Activated CD8-positive, alpha-beta T cell treated with anti-CD3 and anti-CD28 coated beads for 36 hours (primary cell): ENCODE results near the gene NTN5. TPM values are rescaled to one million over a fixed set of nuclear protein-coding genes. Genes with fewer than 3 reads are reported as not detected.

Experiments
- ATAC-seq: fragments of 200-7000 bp; cut with Tn5 transposase; one replicate; pipeline ENCODE4 v1.10.0; 2021; ENCODE audit warnings: mild to moderate bottlenecking, moderate library complexity
- CTCF ChIA-PET: fragments of 350-600 bp; sonication (Branson Sonifier 250); formaldehyde crosslinking; loops from one replicate; lab custom pipeline; 2021; ENCODE audit warnings: antibody characterized with exemption; lab: Charles Lee
- POLR2A ChIA-PET: fragments of 350-600 bp; sonication (Branson Sonifier 250); formaldehyde crosslinking; loops from one replicate; lab custom pipeline; 2021; ENCODE audit warnings: antibody characterized with exemption; lab: Charles Lee
- DNase-seq: peaks from one replicate; pipeline ENCODE4 v3.0.0-alpha.2; 2020
- H3K27ac Mint-ChIP-seq: one replicate; pipeline ENCODE4 v1.8.0; 2021; ENCODE audit warnings: mild to moderate bottlenecking, mixed read lengths
- H3K27me3 Mint-ChIP-seq: one replicate; pipeline ENCODE4 v1.8.0; 2021; ENCODE audit warnings: mixed read lengths
- H3K36me3 Mint-ChIP-seq: one replicate; pipeline ENCODE4 v1.8.0; 2021; ENCODE audit warnings: low read depth, mixed read lengths
- H3K4me1 Mint-ChIP-seq: one replicate; pipeline ENCODE4 v1.8.0; 2021; ENCODE audit warnings: low read depth, mixed read lengths
- H3K4me3 Mint-ChIP-seq: one replicate; pipeline ENCODE4 v1.8.0; 2021; ENCODE audit warnings: mild to moderate bottlenecking, moderate library complexity, mixed read lengths
- H3K9me3 Mint-ChIP-seq: one replicate; pipeline ENCODE4 v1.8.0; 2021; ENCODE audit warnings: mixed read lengths
- intact Hi-C: fragments of 100-400 bp; cut with micrococcal nuclease; formaldehyde crosslinking; loops from one replicate; pipeline ENCODE4 v1.10.0; 2022
- total RNA-seq, 2 experiments: library from RNA; stranded (reverse); gene quantifications; one replicate each; pipeline ENCODE4 v1.2.3, GENCODE V29; 2021
- TF ChIP-seq, protein P1 (sequence below): fragments of 200-600 bp; IDR thresholded peaks from one replicate; pipeline ENCODE4 v1.8.0; 2022; ENCODE audit warnings: antibody characterized with exemption, mild to moderate bottlenecking

NTN5 gene
- total RNA-seq, 2 experiments from 2014 or later, result 0.16 to 0.83 TPM

DNA sequence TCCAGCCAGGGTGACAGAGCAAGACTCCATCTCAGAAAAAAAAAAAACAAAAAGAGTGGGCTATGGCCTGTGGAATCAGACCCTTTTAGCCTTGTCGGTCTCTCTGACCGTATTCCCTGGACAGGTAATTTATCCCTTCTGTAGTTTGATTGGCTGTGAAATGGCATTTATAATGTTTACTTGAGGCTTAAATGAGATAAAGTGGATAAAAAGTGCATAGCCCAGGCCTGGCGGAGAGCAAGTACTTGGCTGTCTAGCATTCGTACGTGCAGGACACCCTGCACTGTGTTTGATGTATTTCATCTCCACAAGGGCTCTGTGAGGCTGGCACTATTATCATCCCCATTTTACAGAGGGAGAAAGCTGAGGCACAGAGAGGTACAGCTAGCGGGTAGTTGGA is 7.0 kb downstream of the NTN5 start:
- Mint-ChIP-seq H3K4me1 (peaks cover 5% of the 10 kb centered on the region), H3K27me3 (no peaks in the 10 kb centered on the region), H3K4me3 (no peak overlapping the region), H3K27ac (no peak overlapping the region), H3K36me3 (peaks cover 2% of the 10 kb centered on the region), H3K9me3 (peaks cover 4% of the 10 kb centered on the region)
- DNase-seq (no peak), ATAC-seq (no peak)
- CTCF ChIA-PET, result interaction anchor here (1.2 to 1.4 kb wide), 2 partner anchors 9 to 432 kb away, joined by 4 to 6 read pairs; no protein-coding TSS in a partner anchor
- TF ChIP-seq, protein P1, sequence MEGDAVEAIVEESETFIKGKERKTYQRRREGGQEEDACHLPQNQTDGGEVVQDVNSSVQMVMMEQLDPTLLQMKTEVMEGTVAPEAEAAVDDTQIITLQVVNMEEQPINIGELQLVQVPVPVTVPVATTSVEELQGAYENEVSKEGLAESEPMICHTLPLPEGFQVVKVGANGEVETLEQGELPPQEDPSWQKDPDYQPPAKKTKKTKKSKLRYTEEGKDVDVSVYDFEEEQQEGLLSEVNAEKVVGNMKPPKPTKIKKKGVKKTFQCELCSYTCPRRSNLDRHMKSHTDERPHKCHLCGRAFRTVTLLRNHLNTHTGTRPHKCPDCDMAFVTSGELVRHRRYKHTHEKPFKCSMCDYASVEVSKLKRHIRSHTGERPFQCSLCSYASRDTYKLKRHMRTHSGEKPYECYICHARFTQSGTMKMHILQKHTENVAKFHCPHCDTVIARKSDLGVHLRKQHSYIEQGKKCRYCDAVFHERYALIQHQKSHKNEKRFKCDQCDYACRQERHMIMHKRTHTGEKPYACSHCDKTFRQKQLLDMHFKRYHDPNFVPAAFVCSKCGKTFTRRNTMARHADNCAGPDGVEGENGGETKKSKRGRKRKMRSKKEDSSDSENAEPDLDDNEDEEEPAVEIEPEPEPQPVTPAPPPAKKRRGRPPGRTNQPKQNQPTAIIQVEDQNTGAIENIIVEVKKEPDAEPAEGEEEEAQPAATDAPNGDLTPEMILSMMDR, result no peak
- intact Hi-C loops, result no loop called here
- POLR2A ChIA-PET, result interaction anchor here (1.2 kb wide), 1 partner anchor 11 kb away, joined by 3 read pairs; no protein-coding TSS in a partner anchor

- ChIA-PET POLR2A (no interaction called here), CTCF (no interaction called here)
- intact Hi-C loops, result no loop called here
- no peak for DNase-seq
- ATAC-seq, result no peak
- Mint-ChIP-seq H3K36me3 (no peaks in the 10 kb centered on the region), H3K4me3 (no peak overlapping the region), H3K27ac (no peak overlapping the region), H3K9me3 (no peaks in the 10 kb centered on the region), H3K27me3 (no peaks in the 10 kb centered on the region), H3K4me1 (peaks cover 7% of the 10 kb centered on the region)
- TF ChIP-seq, protein P1, result no peak
These were observed 8.3 kb downstream of the NTN5 start for GRCh38 chr19:48664476-48664875.

DNA sequence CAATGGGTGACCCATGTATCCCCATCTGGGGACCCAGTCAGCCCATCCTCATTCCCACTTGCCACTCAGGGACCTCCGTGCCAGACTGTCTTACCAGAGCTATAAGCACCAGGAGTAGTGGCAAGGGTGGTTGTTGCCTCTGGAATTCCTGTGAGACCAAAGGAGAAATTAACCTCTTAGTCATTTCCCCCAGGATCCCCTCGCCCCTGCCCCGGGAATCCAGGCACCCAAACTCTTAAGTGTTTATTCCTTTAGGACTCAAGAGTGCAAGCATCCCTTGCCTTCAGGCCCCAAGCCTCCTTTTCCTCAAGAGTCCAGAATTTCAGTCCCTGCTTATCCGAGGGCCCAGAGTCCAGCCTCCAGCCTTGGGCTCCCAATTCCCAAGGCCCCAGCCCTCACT is 9.2 kb downstream of the NTN5 start:
- TF ChIP-seq, protein P1, result no peak
- POLR2A ChIA-PET, result no interaction called here
- peaks cover 7% of the 10 kb centered on the region for H3K4me1 Mint-ChIP-seq
- no peaks in the 10 kb centered on the region for H3K36me3 Mint-ChIP-seq
- H3K9me3 Mint-ChIP-seq, result no peaks in the 10 kb centered on the region
- intact Hi-C loops, result no loop called here
- DNase-seq (no peak), ATAC-seq (no peak)
- no peak overlapping the region for H3K27ac Mint-ChIP-seq
- no peaks in the 10 kb centered on the region for H3K27me3 Mint-ChIP-seq
- CTCF ChIA-PET, result no interaction called here
- no peak overlapping the region for H3K4me3 Mint-ChIP-seq

GRCh38 chr19:48661711-48662090 is 11.1 kb downstream of the NTN5 start:
- POLR2A ChIA-PET, result no interaction called here
- Mint-ChIP-seq H3K9me3 (no peaks in the 10 kb centered on the region), H3K4me1 (peaks cover 7% of the 10 kb centered on the region), H3K4me3 (no peak overlapping the region), H3K36me3 (no peaks in the 10 kb centered on the region), H3K27ac (no peak overlapping the region), H3K27me3 (no peaks in the 10 kb centered on the region)
- intact Hi-C loops, result no loop called here
- TF ChIP-seq, protein P1, result no peak
- CTCF ChIA-PET, result interaction anchor here (1.1 kb wide), 1 partner anchor 13 kb away, joined by 5 read pairs; no protein-coding TSS in a partner anchor
- DNase-seq, result no peak
- no peak for ATAC-seq

GRCh38 chr19:48660852-48661710 is 11.7 kb downstream of the NTN5 start:
- POLR2A ChIA-PET, result no interaction called here
- Mint-ChIP-seq H3K4me1 (peaks cover 7% of the 10 kb centered on the region), H3K4me3 (peak overlapping the region; percentile 54)

More at GRCh38 chr19:48660852-48661710, 11.7 kb downstream of the NTN5 start:
- Mint-ChIP-seq H3K27ac (peak overlapping the region; percentile 96), H3K36me3 (no peaks in the 10 kb centered on the region), H3K27me3 (no peaks in the 10 kb centered on the region), H3K9me3 (no peaks in the 10 kb centered on the region)
- DNase-seq (peak; percentile 89), ATAC-seq (peak; percentile 96)
- intact Hi-C loops, result no loop called here
- TF ChIP-seq, protein P1, result no peak
- CTCF ChIA-PET, result interaction anchor here (1.1 kb wide), 1 partner anchor 14 kb away, joined by 5 read pairs; no protein-coding TSS in a partner anchor
